Left ventricle myocardium superior (tissue), 1 donor: Measurements from ENCODE around the gene SNRNP27. TPM values are rescaled to one million over a fixed set of nuclear protein-coding genes. Genes with fewer than 3 reads are reported as not detected.
A peak's percentile ranks its signal among the peaks of the same experiment; 100 is the strongest.

ENCODE experiments used
- ATAC-seq: fragments of 200-7000 bp; cut with Tn5 transposase; one replicate; pipeline ENCODE4 v1.9.1; 2020; ENCODE audit warnings: mild to moderate bottlenecking, moderate library complexity
- DNase-seq: peaks from one replicate; pipeline ENCODE4 v3.0.0-alpha.2; 2020
- intact Hi-C: fragments of 100-400 bp; cut with micrococcal nuclease; formaldehyde crosslinking; loops from one replicate; pipeline ENCODE4 v1.11.0; 2022
- total RNA-seq: library from RNA; stranded (reverse); fragmentation: NEBNext Ultra II Directional; extraction: Animal tissue kit (Norgen Biotek cat#: 25700); gene quantifications from one replicate; pipeline ENCODE4 v1.2.1, GENCODE V29; 2021
- donor health status: DM: no; HTN: yes; CAD: no; lungs with severe emphysema.

The SNRNP27 gene
- total RNA-seq, 1 donor from 2014 or later: 57.6 TPM

DNA sequence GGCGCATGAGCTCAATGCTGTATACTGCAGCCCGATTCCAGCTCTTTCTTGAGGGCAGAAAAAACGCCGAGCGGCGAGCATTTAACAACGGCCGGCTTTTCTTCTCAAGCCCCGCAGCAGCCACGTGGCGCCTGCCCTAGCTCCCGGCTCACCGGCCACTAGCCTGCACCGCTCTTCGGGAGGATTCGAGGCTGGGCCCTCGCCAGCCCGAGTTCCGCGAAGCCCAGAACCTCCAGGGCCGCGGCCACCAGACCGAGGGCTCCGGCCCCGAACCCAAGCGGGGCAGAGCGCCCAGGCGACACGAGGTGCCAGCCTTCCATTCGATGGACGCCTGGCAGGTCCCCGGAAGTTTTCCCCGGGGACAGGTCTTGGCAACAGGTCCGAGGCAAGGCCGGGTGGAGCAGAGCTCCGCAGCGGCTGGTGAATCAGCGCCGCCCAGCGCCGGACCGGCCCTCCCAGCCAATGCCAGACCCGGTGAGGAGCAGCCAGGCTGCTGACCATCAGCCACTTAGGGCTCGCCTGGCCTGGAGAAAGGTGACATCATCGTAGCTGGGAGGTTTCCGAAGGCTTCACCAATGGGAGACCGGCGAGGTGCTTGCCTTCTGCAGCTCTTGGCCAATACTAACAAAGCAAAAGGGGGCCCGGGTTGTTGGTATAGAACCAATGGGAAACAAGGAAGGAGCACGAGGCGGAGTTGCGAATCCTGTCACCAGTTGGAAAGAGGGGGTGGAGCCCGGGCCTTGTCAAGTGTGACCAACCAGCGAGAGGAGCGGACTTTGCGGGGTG lies 20.6 kb downstream of the SNRNP27 start:
- intact Hi-C loops: loop anchor here (5.0 kb wide), 2 partner anchors 158 to 228 kb away; no protein-coding TSS in a partner anchor
- ATAC-seq: peak; percentile 95
- DNase-seq: peak; percentile 98

GRCh38 chr2:69914950-69915945 lies 21.5 kb downstream of the SNRNP27 start, which contains the start of gene MXD1:
MXD1 (plus strand) TSS chr2:69915109; CDS start chr2:69915331, 222 bp downstream.
- DNase-seq (peak; percentile 99), ATAC-seq (no peak)
- intact Hi-C loops: loop anchor here (5.0 kb wide), 2 partner anchors 157 to 227 kb away; no protein-coding TSS in a partner anchor

DNA sequence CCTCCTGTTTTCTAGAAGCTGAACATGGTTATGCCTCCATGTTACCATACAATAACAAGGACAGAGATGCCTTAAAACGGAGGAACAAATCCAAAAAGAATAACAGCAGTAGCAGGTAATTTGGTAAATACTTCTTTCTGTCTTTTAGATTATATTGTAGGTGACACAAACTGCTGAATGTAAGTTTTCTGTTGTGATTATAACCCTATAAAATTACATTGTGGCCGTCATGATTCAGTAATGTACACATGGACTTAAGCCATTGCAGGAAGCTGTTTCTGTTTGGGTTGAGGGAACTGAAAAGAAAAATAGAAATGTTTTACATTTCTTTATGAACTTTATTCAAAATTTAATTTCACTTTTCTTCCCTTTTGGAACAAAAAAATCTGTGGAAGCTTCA lies 22.4 kb downstream of the SNRNP27 start:
- intact Hi-C loops: no loop called here
- no peak for DNase-seq
- no peak for ATAC-seq

DNA sequence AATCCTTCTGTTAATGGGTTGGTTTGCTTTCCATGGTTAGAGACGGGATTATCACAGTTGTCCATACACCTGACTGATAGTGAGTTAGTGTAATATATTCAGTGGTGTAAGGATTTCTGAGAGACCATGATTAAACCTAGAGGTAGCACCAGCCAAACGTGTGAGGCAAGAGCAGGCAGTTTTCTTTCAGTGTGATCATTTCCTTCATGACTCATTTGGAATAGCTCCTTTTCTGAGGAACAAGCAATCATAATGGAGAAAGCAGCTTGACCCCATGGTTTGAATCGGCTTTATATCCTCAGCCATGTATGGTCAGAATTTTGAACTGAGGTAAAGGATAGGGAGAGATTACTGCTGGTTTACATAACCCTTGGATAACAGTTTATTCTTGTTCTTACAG lies 24.1 kb downstream of the SNRNP27 start:
- ATAC-seq: no peak
- intact Hi-C loops: no loop called here
- no peak for DNase-seq

GRCh38 chr2:69918401-69918800 lies 24.6 kb downstream of the SNRNP27 start:
- intact Hi-C loops: no loop called here
- no peak for DNase-seq
- ATAC-seq: no peak

DNA sequence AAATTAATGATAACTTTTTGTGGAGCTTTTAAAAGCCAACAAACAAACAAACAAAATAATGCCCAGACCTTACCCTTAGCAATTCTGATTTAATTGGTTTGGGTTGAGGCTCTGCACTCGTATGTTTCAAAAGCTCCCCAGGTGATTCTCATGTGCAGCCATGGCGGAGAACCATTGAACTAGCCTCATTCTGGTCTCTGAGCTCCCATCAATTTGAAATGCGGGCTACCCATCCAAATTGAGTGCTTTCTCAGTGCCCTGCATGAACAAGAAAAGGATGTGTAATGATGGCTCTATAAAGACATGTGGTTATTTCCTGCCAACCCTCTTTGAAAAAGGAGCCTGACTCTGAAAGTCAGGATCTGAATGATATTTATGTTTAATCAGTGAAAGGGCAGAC lies 29.4 kb downstream of the SNRNP27 start:
- ATAC-seq (no peak), DNase-seq (no peak)
- intact Hi-C loops: no loop called here

DNA sequence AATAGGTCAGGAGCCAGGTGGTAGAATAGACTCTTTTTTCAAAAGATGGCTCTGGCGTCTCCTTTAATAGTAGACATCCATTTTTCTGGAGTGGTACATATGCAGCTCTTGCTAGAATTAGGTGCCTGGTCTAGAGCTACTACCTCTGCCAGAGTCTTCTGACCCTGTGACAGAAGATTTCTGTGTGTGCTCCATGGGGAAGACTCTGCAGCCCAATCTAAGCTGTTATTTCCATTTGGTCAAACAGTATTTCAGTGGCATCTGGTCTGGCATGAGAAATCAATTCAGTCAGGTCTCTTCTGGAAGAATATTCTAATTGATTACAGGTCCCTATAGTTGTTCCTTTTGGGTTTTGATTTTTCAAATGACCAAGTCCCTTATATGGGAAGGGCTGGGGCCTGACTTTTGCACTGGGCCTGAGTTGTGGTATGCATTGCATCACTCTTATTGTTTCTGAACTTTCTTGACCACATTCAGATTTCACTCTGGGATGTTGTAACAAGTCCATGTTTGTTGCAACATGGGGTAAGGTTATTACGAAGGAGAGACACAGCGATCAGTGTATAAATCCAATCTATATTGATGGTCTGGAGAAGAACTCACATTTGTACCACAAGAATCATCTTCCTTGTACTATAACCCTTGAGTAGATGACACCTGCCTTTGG lies 33.2 kb downstream of the SNRNP27 start:
- ATAC-seq (no peak), DNase-seq (no peak)
- intact Hi-C loops: no loop called here

- ATAC-seq (no peak), DNase-seq (no peak)
- intact Hi-C loops: no loop called here
Measured at GRCh38 chr2:69931832-69932595, 38.3 kb downstream of the SNRNP27 start.

GRCh38 chr2:69932596-69932922 lies 38.8 kb downstream of the SNRNP27 start:
- intact Hi-C loops: no loop called here
- no peak for DNase-seq
- no peak for ATAC-seq

DNA sequence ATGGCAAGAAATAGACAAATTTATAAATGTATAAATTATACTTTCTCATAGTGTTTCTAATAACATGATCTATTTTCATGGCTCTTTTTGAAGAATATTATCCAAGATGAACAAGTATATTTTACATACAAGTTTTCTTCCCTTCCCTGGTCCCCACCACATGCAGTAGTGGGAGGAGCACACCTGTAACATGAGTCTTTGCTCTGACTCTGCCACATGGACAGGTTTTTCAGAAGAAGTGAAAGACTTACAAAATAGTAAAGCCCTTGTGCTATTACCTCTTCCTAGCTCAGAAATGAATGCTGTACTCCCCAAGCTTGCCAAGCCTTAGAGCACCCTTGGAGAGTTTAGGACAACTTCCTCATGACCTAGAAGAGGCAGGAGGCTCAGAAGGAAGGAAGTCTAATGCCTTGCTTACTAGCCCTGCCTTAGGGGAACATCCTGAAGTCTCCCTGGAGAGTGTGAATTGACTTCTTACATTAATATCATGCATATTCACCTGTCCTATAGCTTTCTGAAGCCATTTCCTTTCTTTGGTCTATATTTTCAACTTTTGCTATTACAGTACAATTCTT lies 39.6 kb downstream of the SNRNP27 start:
- intact Hi-C loops: no loop called here
- peak; percentile 55 for ATAC-seq

DNA sequence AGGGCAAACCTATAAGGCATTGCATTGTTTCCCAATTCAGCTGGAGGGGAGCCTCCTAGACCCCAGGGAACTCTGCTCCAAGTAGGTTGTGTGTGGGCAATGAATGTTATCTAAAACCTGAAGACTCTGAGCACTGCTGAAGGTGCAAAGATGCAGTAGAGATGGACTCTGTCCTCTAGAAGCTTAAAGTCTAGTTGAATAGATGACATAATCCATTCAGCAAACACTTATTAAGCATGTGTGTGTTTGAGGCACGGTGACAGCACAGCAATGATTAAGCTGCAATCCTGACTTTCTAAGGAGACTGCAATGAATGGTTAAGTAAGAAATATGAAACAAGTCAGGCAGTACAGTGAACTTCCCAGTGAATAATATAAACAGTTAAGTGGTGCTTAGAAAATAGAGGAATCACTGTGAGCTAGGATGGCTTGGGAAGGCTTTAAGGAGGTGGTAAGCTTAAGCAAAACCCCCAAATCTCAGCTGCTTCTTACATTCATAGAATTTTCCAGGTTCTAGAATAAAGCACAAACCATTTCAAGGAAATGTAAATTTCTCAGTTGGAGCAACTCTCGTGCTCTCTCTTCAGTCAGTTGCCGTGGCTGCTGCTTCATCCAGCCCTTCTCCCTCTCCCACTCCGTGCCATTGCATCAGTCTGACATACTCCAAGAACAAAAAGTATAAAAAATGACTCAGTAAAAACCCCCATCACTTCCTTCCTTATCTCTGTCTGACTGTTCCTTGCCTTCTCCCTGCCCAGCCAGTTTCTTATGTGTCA lies 40.3 kb downstream of the SNRNP27 start:
- DNase-seq (no peak), ATAC-seq (peak; percentile 75)
- intact Hi-C loops: no loop called here

More for the DNA sequence above, 39.6 kb downstream of the SNRNP27 start:
- DNase-seq: no peak

DNA sequence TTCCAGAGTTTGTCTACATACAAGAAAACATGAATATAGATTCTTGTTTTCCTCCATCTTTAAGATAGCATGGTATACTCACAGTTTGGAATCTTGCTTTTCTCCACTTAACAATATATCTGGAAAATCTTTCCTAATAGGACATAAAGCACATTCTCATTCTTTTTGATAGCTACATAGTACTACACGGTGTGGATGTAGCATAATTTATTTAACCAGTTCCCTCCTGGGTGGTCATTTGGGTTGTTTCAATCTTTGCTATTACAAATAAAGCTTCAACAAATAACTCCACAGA lies 40.8 kb downstream of the SNRNP27 start:
- ATAC-seq (no peak), DNase-seq (no peak)
- intact Hi-C loops: no loop called here

- intact Hi-C loops: no loop called here
- DNase-seq: no peak
- no peak for ATAC-seq
Measured at GRCh38 chr2:69935011-69935410, 41.3 kb downstream of the SNRNP27 start.

GRCh38 chr2:69936906-69937305 lies 43.1 kb downstream of the SNRNP27 start:
- ATAC-seq (no peak), DNase-seq (no peak)
- intact Hi-C loops: no loop called here

- DNase-seq (no peak), ATAC-seq (no peak)
- intact Hi-C loops: no loop called here
Measured at GRCh38 chr2:69937968-69938367, 44.2 kb downstream of the SNRNP27 start.

- intact Hi-C loops: no loop called here
- ATAC-seq (no peak), DNase-seq (no peak)
Measured at GRCh38 chr2:69939722-69940121, 46.0 kb downstream of the SNRNP27 start.

DNA sequence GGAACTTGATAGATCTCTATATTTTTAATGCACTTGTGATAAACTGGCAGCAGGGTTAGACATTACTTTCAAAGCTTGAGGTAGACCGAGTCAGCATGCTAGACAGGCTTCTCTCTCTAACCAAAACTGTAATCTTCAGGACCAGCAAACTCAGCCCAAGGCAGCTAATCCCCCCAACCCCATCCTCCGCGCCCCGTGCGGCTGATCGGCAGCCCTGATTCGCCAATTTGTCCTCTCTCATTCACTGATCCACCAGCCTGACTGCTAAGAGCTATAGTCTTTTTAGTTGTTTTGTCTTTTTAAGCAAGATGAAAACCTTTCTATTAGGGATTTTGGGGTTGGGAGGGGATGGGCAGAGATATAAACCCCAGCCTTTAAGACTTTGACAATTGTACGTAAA lies 46.9 kb downstream of the SNRNP27 start:
- DNase-seq: no peak
- intact Hi-C loops: no loop called here

More for the DNA sequence above, 46.9 kb downstream of the SNRNP27 start:
- no peak for ATAC-seq
